Nephron progenitor cell (in vitro differentiated cells): ENCODE data around the gene DNAI2.

ENCODE experiments used
- DNase-seq: peaks from one replicate; pipeline ENCODE4 v3.0.0; 2021
- H3K27ac Mint-ChIP-seq: 2 replicates; pipeline ENCODE4 v1.8.0; 2021; ENCODE audit warnings: mild to moderate bottlenecking, moderate library complexity, mixed read lengths
- H3K27me3 Mint-ChIP-seq: 2 replicates; pipeline ENCODE4 v1.8.0; 2021; ENCODE audit warnings: mild to moderate bottlenecking, low read depth, mixed read lengths; ENCODE audit not compliant: poor library complexity
- H3K36me3 Mint-ChIP-seq: 2 replicates; pipeline ENCODE4 v1.8.0; 2021; ENCODE audit warnings: low read depth, mixed read lengths
- H3K4me1 Mint-ChIP-seq: 2 replicates; pipeline ENCODE4 v1.8.0; 2021; ENCODE audit warnings: mixed read lengths
- H3K4me3 Mint-ChIP-seq: 2 replicates; pipeline ENCODE4 v1.8.0; 2021; ENCODE audit warnings: mild to moderate bottlenecking, moderate library complexity, mixed read lengths
- H3K9me3 Mint-ChIP-seq: 2 replicates; pipeline ENCODE4 v1.8.0; 2021; ENCODE audit warnings: mild to moderate bottlenecking, moderate library complexity, mixed read lengths
- CTCF ChIP-seq: fragments of 200-600 bp; sonication (generic); IDR thresholded peaks from 2 replicates; pipeline ENCODE4 v1.5.0; 2021; ENCODE audit warnings: antibody characterized with exemption

Gene DNAI2

GRCh38 chr17:74305865-74306654, 32.0 kb downstream of the DNAI2 start:
- no peak overlapping the region for H3K27ac Mint-ChIP-seq
- no peak for TF ChIP-seq CTCF
- H3K4me3 Mint-ChIP-seq = no peak overlapping the region
- H3K27me3 Mint-ChIP-seq = peaks cover 20% of the 10 kb centered on the region
- no peak for DNase-seq
- H3K36me3 Mint-ChIP-seq = no peaks in the 10 kb centered on the region
- H3K4me1 Mint-ChIP-seq = peaks cover 7% of the 10 kb centered on the region
- H3K9me3 Mint-ChIP-seq = no peaks in the 10 kb centered on the region

GRCh38 chr17:74307984-74308773, 34.1 kb downstream of the DNAI2 start:
- peaks cover 15% of the 10 kb centered on the region for H3K27me3 Mint-ChIP-seq
- DNase-seq = no peak
- peaks cover 16% of the 10 kb centered on the region for H3K9me3 Mint-ChIP-seq
- TF ChIP-seq CTCF = no peak
- no peaks in the 10 kb centered on the region for H3K36me3 Mint-ChIP-seq
- no peak overlapping the region for H3K4me3 Mint-ChIP-seq
- H3K27ac Mint-ChIP-seq = no peak overlapping the region
- H3K4me1 Mint-ChIP-seq = peaks cover 7% of the 10 kb centered on the region

GRCh38 chr17:74309902-74310301, 35.9 kb downstream of the DNAI2 start:
- Mint-ChIP-seq H3K36me3 (no peaks in the 10 kb centered on the region), H3K4me1 (no peaks in the 10 kb centered on the region), H3K27me3 (peaks cover 15% of the 10 kb centered on the region), H3K27ac (no peak overlapping the region), H3K4me3 (no peak overlapping the region), H3K9me3 (peaks cover 21% of the 10 kb centered on the region)
- DNase-seq = no peak
- no peak for TF ChIP-seq CTCF

- Mint-ChIP-seq H3K9me3 (peaks cover 21% of the 10 kb centered on the region), H3K36me3 (no peaks in the 10 kb centered on the region), H3K27me3 (peaks cover 21% of the 10 kb centered on the region), H3K4me1 (peaks cover 5% of the 10 kb centered on the region), H3K4me3 (no peak overlapping the region), H3K27ac (no peak overlapping the region)
- no peak for TF ChIP-seq CTCF
- no peak for DNase-seq
Measured at GRCh38 chr17:74314877-74315276, 40.8 kb downstream of the DNAI2 start.

GRCh38 chr17:74316220-74316619, 42.2 kb downstream of the DNAI2 start:
- no peaks in the 10 kb centered on the region for H3K36me3 Mint-ChIP-seq
- H3K4me1 Mint-ChIP-seq = peaks cover 5% of the 10 kb centered on the region
- no peak for DNase-seq
- peaks cover 28% of the 10 kb centered on the region for H3K27me3 Mint-ChIP-seq
- no peak for TF ChIP-seq CTCF
- H3K27ac Mint-ChIP-seq = no peak overlapping the region
- peaks cover 21% of the 10 kb centered on the region for H3K9me3 Mint-ChIP-seq
- H3K4me3 Mint-ChIP-seq = no peak overlapping the region
